ENCODE data around the gene CASQ2.

The CASQ2 gene

GRCh38 chr1:115665319-115666096, 103.0 kb downstream of the CASQ2 start:
- DNase-seq = no peak

GRCh38 chr1:115661157-115661556, 107.4 kb downstream of the CASQ2 start:
- Mint-ChIP-seq H3K27me3 (no peaks in the 10 kb centered on the region), H3K4me1 (no peaks in the 10 kb centered on the region), H3K9me3 (no peaks in the 10 kb centered on the region), H3K36me3 (no peaks in the 10 kb centered on the region), H3K4me3 (no peak overlapping the region), H3K27ac (no peak overlapping the region)
- ATAC-seq (replicated peaks) (no peak), DNase-seq (no peak)

More at GRCh38 chr1:115665319-115666096, 103.0 kb downstream of the CASQ2 start:
- ATAC-seq (replicated peaks) = no peak
- no peak overlapping the region for H3K4me3 Mint-ChIP-seq
- H3K9me3 Mint-ChIP-seq = peaks cover 0 to 1% of the 10 kb centered on the region in 2 donors
- H3K36me3 Mint-ChIP-seq = no peaks in the 10 kb centered on the region
- H3K27ac Mint-ChIP-seq = no peak overlapping the region
- no peaks in the 10 kb centered on the region for H3K27me3 Mint-ChIP-seq
- H3K4me1 Mint-ChIP-seq = no peaks in the 10 kb centered on the region

- Mint-ChIP-seq H3K36me3 (no peaks in the 10 kb centered on the region), H3K27ac (no peak overlapping the region), H3K4me3 (no peak overlapping the region), H3K27me3 (peaks cover 5% of the 10 kb centered on the region in 2 donors), H3K9me3 (no peaks in the 10 kb centered on the region), H3K4me1 (peaks cover 3 to 4% of the 10 kb centered on the region in 2 donors)
- DNase-seq (no peak), ATAC-seq (replicated peaks) (no peak)
Measured at GRCh38 chr1:115660151-115660550, 108.4 kb downstream of the CASQ2 start.

DNA sequence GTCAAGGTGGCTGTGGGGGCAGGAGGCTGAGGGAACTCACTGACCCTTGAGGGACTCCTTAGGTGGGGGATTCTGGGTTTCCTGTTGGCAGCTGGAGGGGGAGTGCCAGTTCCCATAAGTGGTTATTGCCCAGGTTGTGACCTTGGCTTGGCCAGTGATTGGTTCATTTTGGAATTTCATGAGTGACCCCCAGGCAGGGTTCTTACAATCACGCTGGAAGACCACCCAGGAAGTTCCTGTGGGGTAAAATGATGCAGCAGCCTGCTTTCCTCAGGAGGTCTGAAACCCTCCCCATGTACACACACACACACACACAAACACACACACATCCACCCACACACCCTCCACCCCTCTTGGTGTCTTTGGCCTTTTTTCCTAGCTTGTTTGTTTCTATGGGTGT, 109.9 kb downstream of the CASQ2 start:
- Mint-ChIP-seq H3K27ac (no peak overlapping the region), H3K27me3 (peaks cover 9 to 10% of the 10 kb centered on the region in 2 donors), H3K4me1 (peaks cover 8 to 12% of the 10 kb centered on the region in 2 donors), H3K9me3 (no peaks in the 10 kb centered on the region), H3K36me3 (no peaks in the 10 kb centered on the region), H3K4me3 (no peak overlapping the region)
- DNase-seq = no peak
- no peak for ATAC-seq (replicated peaks)

DNA sequence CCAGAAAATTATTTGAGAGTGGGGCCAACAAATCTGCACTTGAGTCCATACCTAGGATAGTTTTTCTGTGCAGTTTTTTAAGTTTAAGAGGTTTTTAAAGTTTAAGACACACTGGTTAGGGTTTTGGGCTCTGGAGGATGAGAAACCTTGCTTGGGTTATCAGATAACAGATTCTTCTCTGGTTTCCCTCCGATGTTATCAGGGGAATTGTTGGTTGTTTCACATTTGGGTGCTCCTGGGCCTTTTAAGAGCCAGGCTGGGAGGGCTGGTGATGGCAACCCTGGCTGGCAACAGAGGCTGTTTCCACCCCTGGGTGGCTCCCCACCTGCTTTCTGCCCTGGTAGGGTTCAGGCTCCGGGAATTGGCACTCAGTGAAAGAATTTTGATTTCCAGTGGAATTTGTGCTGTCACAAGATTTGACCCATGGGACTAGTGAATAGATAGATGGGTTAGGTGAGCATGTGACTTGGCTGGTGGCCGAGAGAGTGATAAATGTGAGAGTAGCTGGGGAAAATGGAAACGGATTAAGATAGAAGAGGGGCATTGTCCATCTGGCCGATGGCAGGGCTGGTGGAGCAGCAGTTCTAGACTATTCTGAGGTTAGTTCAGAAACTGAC, 111.9 kb downstream of the CASQ2 start:
- H3K27me3 Mint-ChIP-seq = peaks cover 9 to 10% of the 10 kb centered on the region in 2 donors
- no peak overlapping the region for H3K4me3 Mint-ChIP-seq
- no peak for DNase-seq
- H3K4me1 Mint-ChIP-seq = peaks cover 8 to 12% of the 10 kb centered on the region in 2 donors
- ATAC-seq (replicated peaks) = no peak
- no peaks in the 10 kb centered on the region for H3K9me3 Mint-ChIP-seq
- H3K27ac Mint-ChIP-seq = no peak overlapping the region
- no peaks in the 10 kb centered on the region for H3K36me3 Mint-ChIP-seq

DNA sequence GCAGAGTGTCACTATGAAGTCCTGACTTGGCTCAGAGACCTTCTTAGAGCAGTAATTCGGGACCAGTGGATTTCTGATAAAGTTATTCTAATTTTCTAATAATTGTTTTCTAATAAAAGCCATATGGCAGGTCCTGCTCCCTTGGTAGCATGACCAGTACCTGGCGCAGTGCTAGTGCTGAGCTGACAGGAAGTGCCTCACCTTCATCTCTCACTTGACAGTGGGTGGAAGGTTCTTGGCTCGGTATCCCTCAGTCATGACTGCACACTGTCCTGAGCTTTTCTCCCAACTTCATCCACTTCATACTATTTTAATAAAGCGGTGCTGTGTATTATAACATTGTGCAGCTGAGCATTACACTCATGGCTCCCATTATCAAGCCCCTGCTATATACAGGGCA, 112.6 kb downstream of the CASQ2 start:
- H3K27ac Mint-ChIP-seq = no peak overlapping the region
- H3K36me3 Mint-ChIP-seq = no peaks in the 10 kb centered on the region
- DNase-seq (no peak), ATAC-seq (replicated peaks) (no peak)
- H3K4me1 Mint-ChIP-seq = peaks cover 8 to 12% of the 10 kb centered on the region in 2 donors
- H3K27me3 Mint-ChIP-seq = peaks cover 9 to 10% of the 10 kb centered on the region in 2 donors
- no peaks in the 10 kb centered on the region for H3K9me3 Mint-ChIP-seq
- no peak overlapping the region for H3K4me3 Mint-ChIP-seq

- Mint-ChIP-seq H3K36me3 (no peaks in the 10 kb centered on the region), H3K4me1 (peaks cover 8 to 12% of the 10 kb centered on the region in 2 donors), H3K4me3 (no peak overlapping the region), H3K27ac (no peak overlapping the region), H3K27me3 (peaks cover 9 to 10% of the 10 kb centered on the region in 2 donors), H3K9me3 (no peaks in the 10 kb centered on the region)
- ATAC-seq (replicated peaks) (no peak), DNase-seq (no peak)
Measured at GRCh38 chr1:115655306-115655663, 113.2 kb downstream of the CASQ2 start.

DNA sequence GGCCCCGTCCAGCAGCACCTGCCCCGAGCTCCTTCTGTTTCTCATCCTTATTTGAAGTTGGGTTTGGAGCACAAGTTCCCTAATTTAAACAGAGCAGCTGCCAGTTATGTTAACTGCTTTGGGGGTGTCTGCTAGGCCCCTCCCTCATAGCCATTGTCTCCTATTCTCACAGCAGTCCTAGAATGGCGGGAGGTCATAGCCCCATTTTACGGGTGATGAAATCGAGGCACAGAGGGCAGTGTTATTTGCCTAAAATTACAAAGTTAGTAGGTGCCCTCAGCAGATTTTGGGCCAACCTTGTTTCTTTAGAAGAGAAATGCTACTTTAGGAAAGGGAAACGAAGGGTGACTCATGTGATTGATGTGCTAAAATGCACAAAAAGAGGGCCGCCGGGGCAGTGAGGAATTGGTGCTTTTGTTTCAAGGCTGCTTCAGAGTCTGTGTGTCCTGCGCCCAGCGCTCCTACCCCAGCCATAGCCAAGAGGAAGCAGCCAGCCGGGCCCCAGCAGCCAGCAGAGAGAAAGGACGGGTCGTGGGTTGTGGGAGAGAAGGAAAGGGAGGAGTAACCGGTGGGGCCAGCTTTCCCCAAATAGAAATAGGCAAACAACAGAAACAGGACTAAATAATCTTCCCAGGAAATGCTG, 113.7 kb downstream of the CASQ2 start:
- Mint-ChIP-seq H3K4me3 (no peak overlapping the region), H3K27ac (no peak overlapping the region), H3K9me3 (no peaks in the 10 kb centered on the region)

DNA sequence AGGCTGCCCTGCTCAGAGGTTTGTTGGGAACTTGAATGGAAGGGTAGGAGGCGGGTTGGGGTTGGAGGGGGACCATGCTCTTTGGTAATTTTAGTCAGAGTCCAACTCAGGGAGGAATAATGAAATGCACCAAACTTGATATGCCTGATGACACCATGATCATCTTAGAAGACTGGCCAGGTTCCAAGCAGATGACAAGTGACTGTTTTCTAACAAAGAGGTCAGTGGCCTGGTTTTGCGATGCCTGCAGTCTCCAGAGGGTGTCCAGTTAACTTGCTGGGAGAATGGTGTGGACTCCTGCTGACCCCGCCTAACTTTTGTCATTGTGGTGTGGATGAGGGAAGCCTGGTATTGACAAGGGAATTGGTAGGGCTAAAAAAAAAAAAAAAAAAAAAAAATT, 114.4 kb downstream of the CASQ2 start:
- Mint-ChIP-seq H3K4me3 (no peak overlapping the region), H3K27ac (no peak overlapping the region), H3K9me3 (no peaks in the 10 kb centered on the region), H3K4me1 (peaks cover 8 to 12% of the 10 kb centered on the region in 2 donors), H3K36me3 (no peaks in the 10 kb centered on the region), H3K27me3 (peaks cover 9 to 10% of the 10 kb centered on the region in 2 donors)
- ATAC-seq (replicated peaks) (no peak), DNase-seq (no peak)

More for the DNA sequence above, 113.7 kb downstream of the CASQ2 start:
- no peak for ATAC-seq (replicated peaks)
- Mint-ChIP-seq H3K36me3 (no peaks in the 10 kb centered on the region), H3K4me1 (peaks cover 8 to 12% of the 10 kb centered on the region in 2 donors), H3K27me3 (peaks cover 9 to 10% of the 10 kb centered on the region in 2 donors)
- no peak for DNase-seq

- DNase-seq (no peak), ATAC-seq (replicated peaks) (no peak)
- Mint-ChIP-seq H3K9me3 (no peaks in the 10 kb centered on the region), H3K4me3 (no peak overlapping the region), H3K27me3 (peaks cover 9 to 10% of the 10 kb centered on the region in 2 donors), H3K4me1 (peaks cover 8 to 12% of the 10 kb centered on the region in 2 donors), H3K27ac (no peak overlapping the region), H3K36me3 (no peaks in the 10 kb centered on the region)
Measured at GRCh38 chr1:115652236-115652788, 116.2 kb downstream of the CASQ2 start.

- H3K27me3 Mint-ChIP-seq = peaks cover 9 to 10% of the 10 kb centered on the region in 2 donors
- no peak overlapping the region for H3K4me3 Mint-ChIP-seq
- DNase-seq (no peak), ATAC-seq (replicated peaks) (no peak)
- peaks cover 8 to 12% of the 10 kb centered on the region in 2 donors for H3K4me1 Mint-ChIP-seq
- no peaks in the 10 kb centered on the region for H3K9me3 Mint-ChIP-seq
- no peaks in the 10 kb centered on the region for H3K36me3 Mint-ChIP-seq
- H3K27ac Mint-ChIP-seq = no peak overlapping the region
Measured at GRCh38 chr1:115651391-115651790, 117.1 kb downstream of the CASQ2 start.

DNA sequence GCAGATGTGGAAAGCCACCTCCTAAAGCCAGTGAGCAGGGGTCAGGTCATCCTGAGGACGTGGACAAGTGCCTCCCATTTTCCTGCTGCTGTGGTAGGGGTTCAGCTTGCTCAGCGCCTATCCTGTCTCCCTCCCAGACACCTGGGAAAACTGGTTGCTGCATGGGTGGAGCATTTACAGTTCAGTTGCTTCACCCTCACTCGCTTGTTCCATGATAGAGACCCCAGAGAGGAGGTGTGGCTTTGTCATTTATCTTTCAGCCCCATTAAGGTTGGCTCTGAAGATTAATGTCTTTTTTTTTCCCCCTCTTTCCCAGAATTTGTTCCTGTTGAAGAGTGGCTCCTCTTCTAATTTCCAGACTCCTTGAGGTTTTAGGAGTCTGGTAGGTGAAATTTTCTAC, 117.6 kb downstream of the CASQ2 start:
- Mint-ChIP-seq H3K27me3 (peaks cover 9 to 10% of the 10 kb centered on the region in 2 donors), H3K4me3 (no peak overlapping the region), H3K27ac (no peak overlapping the region), H3K4me1 (peaks cover 8 to 12% of the 10 kb centered on the region in 2 donors), H3K9me3 (no peaks in the 10 kb centered on the region), H3K36me3 (no peaks in the 10 kb centered on the region)
- DNase-seq (no peak), ATAC-seq (replicated peaks) (no peak)
